ENCODE data around the gene GRID2. TPM values are rescaled to one million over a fixed set of nuclear protein-coding genes. Genes with fewer than 3 reads are reported as not detected.

The GRID2 gene
- total RNA-seq, 3 donors from 2014 or later = 0.44 TPM; not detected in 2

DNA sequence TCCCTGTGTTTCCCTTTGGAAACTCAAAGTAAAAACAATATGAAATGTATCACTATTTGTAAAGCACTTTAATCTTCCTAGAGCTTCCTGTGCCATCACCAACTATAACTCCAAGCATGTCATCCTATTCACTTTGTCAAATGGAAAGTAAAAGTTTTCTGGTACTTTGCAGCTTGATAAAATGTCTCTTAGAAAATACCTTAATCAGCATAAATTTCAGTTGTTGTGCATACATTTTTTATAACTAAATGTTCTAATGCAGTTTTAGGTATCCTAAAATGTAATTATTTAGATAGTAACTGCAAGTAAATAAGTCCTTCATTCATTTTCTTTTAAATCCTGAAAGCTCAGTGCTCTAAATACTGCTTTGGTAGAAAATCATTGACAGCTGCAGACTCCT lies 558.7 kb downstream of the GRID2 start:
- H3K4me3 ChIP-seq = no peak overlapping the region
- H3K9me3 ChIP-seq = no peaks in the 10 kb centered on the region
- intact Hi-C loops (cut with DNase I, micrococcal nuclease) = no loop called here
- no peaks in the 10 kb centered on the region for H3K36me3 ChIP-seq (ENCODE audit: low read depth)
- no peak for DNase-seq
- no peaks in the 10 kb centered on the region for H3K4me1 ChIP-seq (ENCODE audit: low read depth)
- TF ChIP-seq, protein P1, sequence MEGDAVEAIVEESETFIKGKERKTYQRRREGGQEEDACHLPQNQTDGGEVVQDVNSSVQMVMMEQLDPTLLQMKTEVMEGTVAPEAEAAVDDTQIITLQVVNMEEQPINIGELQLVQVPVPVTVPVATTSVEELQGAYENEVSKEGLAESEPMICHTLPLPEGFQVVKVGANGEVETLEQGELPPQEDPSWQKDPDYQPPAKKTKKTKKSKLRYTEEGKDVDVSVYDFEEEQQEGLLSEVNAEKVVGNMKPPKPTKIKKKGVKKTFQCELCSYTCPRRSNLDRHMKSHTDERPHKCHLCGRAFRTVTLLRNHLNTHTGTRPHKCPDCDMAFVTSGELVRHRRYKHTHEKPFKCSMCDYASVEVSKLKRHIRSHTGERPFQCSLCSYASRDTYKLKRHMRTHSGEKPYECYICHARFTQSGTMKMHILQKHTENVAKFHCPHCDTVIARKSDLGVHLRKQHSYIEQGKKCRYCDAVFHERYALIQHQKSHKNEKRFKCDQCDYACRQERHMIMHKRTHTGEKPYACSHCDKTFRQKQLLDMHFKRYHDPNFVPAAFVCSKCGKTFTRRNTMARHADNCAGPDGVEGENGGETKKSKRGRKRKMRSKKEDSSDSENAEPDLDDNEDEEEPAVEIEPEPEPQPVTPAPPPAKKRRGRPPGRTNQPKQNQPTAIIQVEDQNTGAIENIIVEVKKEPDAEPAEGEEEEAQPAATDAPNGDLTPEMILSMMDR (IDR thresholded peaks at IDR 0.05) = no peak
- ATAC-seq = no peak

DNA sequence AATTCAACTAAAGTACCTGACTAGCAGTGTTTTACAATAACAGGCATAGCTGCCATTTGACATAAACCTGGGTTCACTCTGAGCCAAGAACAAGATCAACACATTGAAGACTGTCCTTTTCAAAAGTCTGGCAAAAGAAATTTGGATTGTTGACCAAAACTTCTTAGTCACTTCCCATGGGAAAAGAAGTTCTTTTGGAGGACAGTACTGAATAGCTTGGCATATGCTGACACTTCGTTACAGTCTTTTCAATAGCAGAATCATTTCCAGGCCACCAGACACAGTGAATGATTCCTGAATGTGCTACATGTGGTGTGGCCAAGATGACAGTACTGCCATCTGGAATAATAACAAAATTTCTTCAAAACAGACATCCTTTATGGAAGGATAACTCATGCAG lies 560.3 kb downstream of the GRID2 start:
- no peak for DNase-seq
- Histone ChIP-seq H3K4me3 (no peak overlapping the region), H3K36me3 (ENCODE audit: low read depth) (no peaks in the 10 kb centered on the region), H3K9me3 (no peaks in the 10 kb centered on the region), H3K4me1 (ENCODE audit: low read depth) (no peaks in the 10 kb centered on the region)
- intact Hi-C loops (cut with DNase I, micrococcal nuclease) = no loop called here
- no peak for ATAC-seq
- TF ChIP-seq, protein P1 (IDR thresholded peaks at IDR 0.05) = no peak

DNA sequence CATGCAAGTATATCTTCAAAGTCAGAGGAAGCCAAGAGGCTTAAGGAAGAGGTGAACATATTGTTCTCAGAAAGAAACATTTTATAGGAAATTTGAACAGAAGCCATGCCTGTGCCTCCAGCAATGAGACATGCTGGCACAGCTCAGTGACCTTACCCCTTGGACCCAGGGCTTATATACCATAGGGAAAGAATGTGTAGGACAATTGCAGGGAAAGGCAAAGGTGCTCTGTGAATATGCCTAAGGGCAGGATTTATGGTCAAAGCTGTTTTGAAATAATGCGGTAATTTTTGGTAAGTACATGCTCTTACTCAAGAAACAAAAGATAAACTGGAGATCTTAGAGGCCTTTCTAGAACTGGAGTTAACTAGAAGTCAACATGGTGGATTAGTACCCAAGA lies 568.8 kb downstream of the GRID2 start:
- TF ChIP-seq, protein P1 (IDR thresholded peaks at IDR 0.05) = no peak
- Histone ChIP-seq H3K9me3 (no peaks in the 10 kb centered on the region), H3K36me3 (ENCODE audit: low read depth) (no peaks in the 10 kb centered on the region), H3K4me1 (ENCODE audit: low read depth) (no peaks in the 10 kb centered on the region), H3K4me3 (no peak overlapping the region)
- ATAC-seq (no peak), DNase-seq (no peak)
- intact Hi-C loops (cut with DNase I, micrococcal nuclease) = no loop called here

DNA sequence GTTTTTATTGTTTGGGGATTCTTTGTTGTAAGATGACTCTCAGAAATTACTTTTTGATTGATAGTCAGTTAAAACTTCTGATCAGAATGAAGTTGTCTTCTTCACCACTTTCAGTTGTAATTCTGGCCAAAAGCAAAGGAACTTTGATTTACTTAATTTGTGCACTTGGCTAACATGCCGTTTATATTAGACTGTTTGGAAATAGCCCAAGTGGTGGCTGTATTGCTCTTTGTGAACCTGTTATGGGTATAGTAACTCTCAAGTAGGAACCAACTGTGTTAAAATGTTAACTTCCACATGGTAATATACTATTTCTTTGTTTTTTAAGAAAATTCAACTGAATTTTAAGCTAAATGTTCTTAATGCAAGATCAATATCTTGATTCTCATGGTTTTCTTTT lies 581.9 kb downstream of the GRID2 start:
- TF ChIP-seq, protein P1 (IDR thresholded peaks at IDR 0.05) = no peak
- H3K36me3 ChIP-seq (ENCODE audit: low read depth) = no peaks in the 10 kb centered on the region
- intact Hi-C loops (cut with DNase I, micrococcal nuclease) = no loop called here
- H3K9me3 ChIP-seq = no peaks in the 10 kb centered on the region
- ATAC-seq = no peak
- H3K4me1 ChIP-seq (ENCODE audit: low read depth) = no peaks in the 10 kb centered on the region
- H3K4me3 ChIP-seq = no peak overlapping the region
- no peak for DNase-seq

DNA sequence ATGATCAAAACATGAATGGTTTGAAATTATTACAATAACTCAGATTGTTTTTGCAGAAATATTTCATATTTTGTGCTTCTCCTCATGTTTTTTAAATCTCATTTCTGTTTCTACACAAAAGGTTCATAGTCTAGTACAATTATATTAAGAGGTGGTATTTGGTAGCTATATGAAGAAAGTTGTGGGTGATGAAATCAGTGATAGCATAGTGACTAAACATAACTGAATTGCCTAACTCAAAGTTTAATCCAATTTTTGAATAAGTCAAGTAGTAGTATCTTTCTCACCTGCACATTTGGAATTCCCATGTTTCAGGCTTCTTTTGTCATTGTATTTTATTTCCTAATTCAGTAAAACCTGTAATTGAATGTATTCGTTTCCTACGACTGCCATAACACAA lies 648.7 kb downstream of the GRID2 start:
- Histone ChIP-seq H3K4me3 (no peak overlapping the region), H3K9me3 (no peaks in the 10 kb centered on the region), H3K4me1 (ENCODE audit: low read depth) (no peaks in the 10 kb centered on the region), H3K36me3 (ENCODE audit: low read depth) (no peaks in the 10 kb centered on the region)
- TF ChIP-seq, protein P1 (IDR thresholded peaks at IDR 0.05) = no peak
- ATAC-seq = no peak
- intact Hi-C loops (cut with DNase I, micrococcal nuclease) = no loop called here
- DNase-seq = no peak

- Histone ChIP-seq H3K4me1 (ENCODE audit: low read depth) (no peaks in the 10 kb centered on the region), H3K4me3 (no peak overlapping the region), H3K36me3 (ENCODE audit: low read depth) (no peaks in the 10 kb centered on the region), H3K9me3 (no peaks in the 10 kb centered on the region)
- TF ChIP-seq, protein P1 (IDR thresholded peaks at IDR 0.05) = no peak
- DNase-seq = no peak
- no peak for ATAC-seq
- intact Hi-C loops (cut with DNase I, micrococcal nuclease) = no loop called here
Measured at GRCh38 chr4:92952897-92953296, 649.1 kb downstream of the GRID2 start.

Measured in mucosa of descending colon (tissue), 3 donors.